ENCODE results near the gene NOSIP.

DNA sequence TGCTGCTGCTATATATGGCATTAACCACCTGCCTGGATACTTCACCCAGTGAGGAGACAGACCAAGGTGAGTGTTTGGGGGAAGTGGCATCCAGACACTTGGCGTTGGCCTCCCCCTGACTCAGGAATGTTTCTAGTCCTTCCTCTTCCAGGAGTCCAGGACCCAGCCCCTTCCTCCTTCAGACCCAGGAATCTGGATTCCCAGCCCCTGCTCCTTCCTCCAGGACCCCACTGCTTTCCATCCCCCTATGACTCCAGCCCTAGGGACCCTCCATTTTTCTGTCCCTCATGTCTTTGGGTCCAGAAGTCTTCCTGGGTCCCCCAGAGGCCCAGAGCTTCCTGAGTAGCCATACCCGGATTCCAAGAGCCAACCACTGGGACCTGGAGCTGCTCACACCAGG is 2.9 kb upstream of the NOSIP start:
- TF ChIP-seq CTCF (IDR thresholded peaks at IDR 0.05) (no peak), POLR2A (IDR thresholded peaks at IDR 0.05) (no peak)
